Panc1 (cell line): ENCODE data around the gene TP63.

Experiments used
- CTCF ChIP-seq: fragments of 450-650 bp; IDR thresholded peaks from 2 replicates; pipeline ENCODE4 v1.5.1; 2017; ENCODE audit warnings: mild to moderate bottlenecking
- POLR2AphosphoS5 ChIP-seq: IDR thresholded peaks from 2 replicates; pipeline ENCODE4 v1.6.1; 2012; ENCODE audit warnings: mild to moderate bottlenecking, low read depth, low read length, moderate library complexity
- REST ChIP-seq, 2 experiments: IDR thresholded peaks; 2 replicates each; pipeline ENCODE4 v1.6.1; 2011 to 2012; ENCODE audit warnings: low read depth in 2 of 2, control low read depth in 1 of 2, low read length in 1 of 2, mild to moderate bottlenecking in 1 of 2, moderate library complexity in 1 of 2; ENCODE audit not compliant: insufficient read depth in 1 of 2

- TF ChIP-seq CTCF (no peak), REST (IDR thresholded peaks at IDR 0.05; ENCODE audit: insufficient read depth in 1 of 2, low read depth in 2 of 2, low read length in 1 of 2) (no peak), POLR2AphosphoS5 (no peak)
These were observed 276.6 kb downstream of the TP63 start for GRCh38 chr3:189907803-189908202.
